ENCODE data around the gene WDR5.

DNA sequence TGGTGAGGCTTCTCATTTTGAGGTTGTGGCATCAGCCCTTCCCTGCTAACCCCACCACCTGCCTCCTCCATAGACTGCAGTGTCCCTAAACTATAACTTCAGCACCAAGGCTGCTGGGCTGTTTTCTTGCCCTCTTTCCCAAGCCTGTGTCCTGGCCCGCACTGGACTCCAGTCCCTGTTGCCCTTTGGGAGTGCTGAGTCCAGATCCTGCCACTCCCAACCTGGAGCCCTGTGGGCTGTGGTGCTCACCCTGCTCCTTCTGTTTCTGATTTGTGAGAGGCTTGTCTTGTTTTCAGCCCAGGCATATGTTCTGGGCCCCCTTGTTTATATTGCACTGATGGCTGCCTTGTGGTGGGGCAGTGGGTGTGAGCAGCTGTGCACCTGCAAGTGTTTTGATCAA lies 68.2 kb downstream of the WDR5 start:
- TF ChIP-seq, protein P1, sequence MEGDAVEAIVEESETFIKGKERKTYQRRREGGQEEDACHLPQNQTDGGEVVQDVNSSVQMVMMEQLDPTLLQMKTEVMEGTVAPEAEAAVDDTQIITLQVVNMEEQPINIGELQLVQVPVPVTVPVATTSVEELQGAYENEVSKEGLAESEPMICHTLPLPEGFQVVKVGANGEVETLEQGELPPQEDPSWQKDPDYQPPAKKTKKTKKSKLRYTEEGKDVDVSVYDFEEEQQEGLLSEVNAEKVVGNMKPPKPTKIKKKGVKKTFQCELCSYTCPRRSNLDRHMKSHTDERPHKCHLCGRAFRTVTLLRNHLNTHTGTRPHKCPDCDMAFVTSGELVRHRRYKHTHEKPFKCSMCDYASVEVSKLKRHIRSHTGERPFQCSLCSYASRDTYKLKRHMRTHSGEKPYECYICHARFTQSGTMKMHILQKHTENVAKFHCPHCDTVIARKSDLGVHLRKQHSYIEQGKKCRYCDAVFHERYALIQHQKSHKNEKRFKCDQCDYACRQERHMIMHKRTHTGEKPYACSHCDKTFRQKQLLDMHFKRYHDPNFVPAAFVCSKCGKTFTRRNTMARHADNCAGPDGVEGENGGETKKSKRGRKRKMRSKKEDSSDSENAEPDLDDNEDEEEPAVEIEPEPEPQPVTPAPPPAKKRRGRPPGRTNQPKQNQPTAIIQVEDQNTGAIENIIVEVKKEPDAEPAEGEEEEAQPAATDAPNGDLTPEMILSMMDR (IDR thresholded peaks at IDR 0.05) = no peak
- TF ChIP-seq POLR2A (IDR thresholded peaks at IDR 0.05) = no peak

Measured in esophagus squamous epithelium (tissue), 4 donors.